Measurements from ENCODE around the gene SACS. TPM values are rescaled to one million over a fixed set of nuclear protein-coding genes. Genes with fewer than 3 reads are reported as not detected.

The SACS gene
- total RNA-seq, 1 experiment from 2014 or later = 53.0 TPM

DNA sequence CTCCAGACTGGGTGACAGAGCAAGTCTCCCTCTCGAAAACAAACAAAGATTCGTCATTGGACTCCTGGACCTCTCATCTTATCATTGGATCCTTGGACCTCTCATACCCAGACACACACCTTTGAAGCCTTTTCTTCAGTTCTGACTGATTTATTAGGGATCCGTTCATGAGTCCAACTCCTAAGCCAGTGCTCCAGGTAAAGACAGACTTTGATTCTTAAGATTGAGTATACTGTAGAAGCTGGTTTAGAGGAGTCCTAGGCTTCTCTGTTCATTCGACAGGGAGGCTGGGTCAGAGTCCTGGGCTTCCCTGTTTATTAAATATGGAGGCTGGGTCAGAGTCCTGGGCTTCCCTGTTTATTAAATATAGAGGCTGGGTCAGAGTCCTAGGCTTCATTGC lies 38.7 kb downstream of the SACS start:
- Histone ChIP-seq H2AFZ (ENCODE audit: low read length) (no peak overlapping the region), H3K23me2 (ENCODE audit: insufficient read length, low read depth, low read length, poor library complexity, severe bottlenecking) (no peaks in the 10 kb centered on the region), H3K4me1 (ENCODE audit: insufficient read depth, low read length) (no peaks in the 10 kb centered on the region), H4K8ac (replicated peaks; ENCODE audit: insufficient read length, low read depth, low read length) (no peak overlapping the region), H2BK20ac (ENCODE audit: low read depth, low read length, poor library complexity, severe bottlenecking) (no peak overlapping the region), H2BK5ac (ENCODE audit: insufficient read length, low read length) (no peak overlapping the region), H2AK5ac (ENCODE audit: insufficient read length, low read length) (no peak overlapping the region), H3K4ac (ENCODE audit: low read depth, low read length) (no peak overlapping the region), H2BK15ac (ENCODE audit: low read depth, low read length) (no peak overlapping the region), H3K9ac (ENCODE audit: extremely low read depth, insufficient read length, low read length) (no peak overlapping the region), H3K23ac (ENCODE audit: insufficient read length, low read depth, low read length) (no peak overlapping the region), H3K9me3 (ENCODE audit: control insufficient read depth, low read depth, low read length) (no peaks in the 10 kb centered on the region), H3K79me2 (ENCODE audit: insufficient read depth, low read length) (no peaks in the 10 kb centered on the region), H3K14ac (ENCODE audit: insufficient read depth, low read length) (no peak overlapping the region), H4K5ac (ENCODE audit: insufficient read length, low read depth, low read length) (no peak overlapping the region), H3K4me2 (ENCODE audit: insufficient read depth, insufficient read length, low read length) (no peak overlapping the region), H3K79me1 (ENCODE audit: insufficient read depth, low read depth, low read length, poor library complexity, severe bottlenecking) (no peaks in the 10 kb centered on the region), H3K27ac (ENCODE audit: insufficient read length, low read depth, low read length) (no peak overlapping the region), H3K27me3 (ENCODE audit: insufficient read depth, low read length) (no peaks in the 10 kb centered on the region), H3K18ac (ENCODE audit: insufficient read length, low read depth, low read length) (no peak overlapping the region), H3T11ph (ENCODE audit: low read length) (no peak overlapping the region), H4K91ac (ENCODE audit: insufficient read length, low read depth, low read length) (no peak overlapping the region), H3K56ac (ENCODE audit: insufficient read length, low read depth, low read length) (no peak overlapping the region), H2BK12ac (ENCODE audit: insufficient read length, low read depth, low read length) (no peak overlapping the region), H2BK120ac (ENCODE audit: low read depth, low read length, poor library complexity, severe bottlenecking) (no peak overlapping the region), H4K20me1 (ENCODE audit: control insufficient read depth, insufficient read depth, insufficient read length) (no peaks in the 10 kb centered on the region)
- DNase-seq = no peak
- H3K9me3 Mint-ChIP-seq = peaks cover 10 to 13% of the 10 kb centered on the region in 2 experiments
- H3K27ac Mint-ChIP-seq = no peak overlapping the region
- peaks cover 12 to 16% (median 15%) of the 10 kb centered on the region in 3 experiments for H3K36me3 Mint-ChIP-seq (ENCODE audit: insufficient read depth in 1 of 3, low read depth in 3 of 3)
- no peak overlapping the region for H3K4me3 Mint-ChIP-seq
- H3K27me3 Mint-ChIP-seq (ENCODE audit: low read depth) = no peaks in the 10 kb centered on the region
- TF ChIP-seq, protein P1, sequence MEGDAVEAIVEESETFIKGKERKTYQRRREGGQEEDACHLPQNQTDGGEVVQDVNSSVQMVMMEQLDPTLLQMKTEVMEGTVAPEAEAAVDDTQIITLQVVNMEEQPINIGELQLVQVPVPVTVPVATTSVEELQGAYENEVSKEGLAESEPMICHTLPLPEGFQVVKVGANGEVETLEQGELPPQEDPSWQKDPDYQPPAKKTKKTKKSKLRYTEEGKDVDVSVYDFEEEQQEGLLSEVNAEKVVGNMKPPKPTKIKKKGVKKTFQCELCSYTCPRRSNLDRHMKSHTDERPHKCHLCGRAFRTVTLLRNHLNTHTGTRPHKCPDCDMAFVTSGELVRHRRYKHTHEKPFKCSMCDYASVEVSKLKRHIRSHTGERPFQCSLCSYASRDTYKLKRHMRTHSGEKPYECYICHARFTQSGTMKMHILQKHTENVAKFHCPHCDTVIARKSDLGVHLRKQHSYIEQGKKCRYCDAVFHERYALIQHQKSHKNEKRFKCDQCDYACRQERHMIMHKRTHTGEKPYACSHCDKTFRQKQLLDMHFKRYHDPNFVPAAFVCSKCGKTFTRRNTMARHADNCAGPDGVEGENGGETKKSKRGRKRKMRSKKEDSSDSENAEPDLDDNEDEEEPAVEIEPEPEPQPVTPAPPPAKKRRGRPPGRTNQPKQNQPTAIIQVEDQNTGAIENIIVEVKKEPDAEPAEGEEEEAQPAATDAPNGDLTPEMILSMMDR (conservative IDR thresholded peaks at IDR 0.05) = no peak
- WGBS (ENCODE audit: extremely low coverage, insufficient read length, low lambda C conversion rate) = no CpG with 5 or more reads among the region's 4 CpGs
- peaks cover 6 to 8% of the 10 kb centered on the region in 2 experiments for H3K4me1 Mint-ChIP-seq
